Myocyte (in vitro differentiated cells): ENCODE data around the gene ZNF223. TPM values are rescaled to one million over a fixed set of nuclear protein-coding genes. Genes with fewer than 3 reads are reported as not detected.

Experiments used
- DNase-seq: peaks from one replicate; pipeline ENCODE4 v3.0.0-alpha.2; 2012; ENCODE audit warnings: low read depth
- polyA plus RNA-seq: library from polyadenylated mRNA; unstranded; fragments of >200 nt; gene quantifications from one replicate; pipeline ENCODE4 v1.2.1, GENCODE V29; 2012; ENCODE audit warnings: missing spikeins
- total RNA-seq: library from RNA; depleted of rRNA; stranded (reverse); fragments of >200 nt; gene quantifications from 2 replicates; pipeline ENCODE4 v1.2.3, GENCODE V29; 2014

Gene ZNF223
- total RNA-seq = 3.9 and 5.8 TPM in 2 replicates
- 3.5 TPM for polyA plus RNA-seq

DNA sequence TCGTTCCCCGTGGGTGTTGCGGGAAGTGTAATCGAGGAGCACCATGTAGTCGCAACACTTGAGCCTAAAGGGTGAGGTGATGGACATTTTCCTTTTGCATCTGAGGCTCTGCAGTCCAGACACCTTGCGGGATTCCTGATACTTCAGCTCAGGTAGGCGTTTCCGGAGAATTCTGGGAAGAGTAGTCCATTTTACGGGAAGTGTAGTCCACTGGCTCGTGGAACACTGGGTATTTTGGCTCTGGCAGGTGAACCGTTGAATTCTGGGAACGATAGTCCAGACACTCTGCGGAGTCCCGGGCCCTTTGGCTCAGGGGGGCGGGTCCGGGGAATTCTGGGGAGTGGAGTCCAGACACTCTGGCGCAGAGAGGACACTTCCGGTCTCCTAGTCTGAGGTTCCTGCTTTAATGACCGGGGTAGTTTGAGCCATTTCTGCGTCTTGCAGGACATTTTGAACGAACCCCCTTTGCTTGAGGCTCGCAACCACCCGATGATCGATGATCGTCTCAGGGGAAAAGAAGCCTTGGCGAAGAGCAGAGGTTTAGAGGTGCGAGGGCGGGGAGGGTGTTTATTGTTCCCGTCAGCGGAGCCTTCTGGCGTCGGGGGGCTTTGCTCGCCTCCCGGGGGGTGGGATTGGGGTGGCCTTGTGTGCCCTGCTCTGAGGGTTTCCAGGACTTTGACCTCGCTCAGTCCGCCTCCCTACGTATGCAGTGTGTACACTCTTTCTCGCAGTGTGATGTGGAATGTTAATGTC, at the start of gene ZNF223:
ZNF223 (plus strand) TSS at position 387 of the 753 bp plus-strand sequence. CDS start 3,141 bp downstream, outside the sequence.
- peak; percentile 98 for DNase-seq

DNA sequence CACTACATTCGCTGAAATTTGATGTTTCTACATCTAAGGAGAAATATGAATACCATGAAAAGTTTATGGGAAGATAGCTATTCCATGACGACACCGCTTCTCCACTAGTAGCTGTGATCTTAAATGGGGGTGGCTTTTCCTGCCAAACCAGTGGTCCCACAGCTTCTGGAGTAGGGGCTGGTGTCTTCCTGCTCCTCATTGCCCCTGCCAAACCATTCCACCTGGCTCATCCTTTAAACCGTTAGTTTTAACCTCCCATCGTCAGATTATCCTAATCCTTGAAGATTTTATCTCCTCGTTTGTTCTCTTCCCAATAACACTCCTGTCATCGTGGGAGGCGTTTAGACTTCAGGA, 49.6 kb upstream of the ZNF223 start:
- no peak for DNase-seq

DNA sequence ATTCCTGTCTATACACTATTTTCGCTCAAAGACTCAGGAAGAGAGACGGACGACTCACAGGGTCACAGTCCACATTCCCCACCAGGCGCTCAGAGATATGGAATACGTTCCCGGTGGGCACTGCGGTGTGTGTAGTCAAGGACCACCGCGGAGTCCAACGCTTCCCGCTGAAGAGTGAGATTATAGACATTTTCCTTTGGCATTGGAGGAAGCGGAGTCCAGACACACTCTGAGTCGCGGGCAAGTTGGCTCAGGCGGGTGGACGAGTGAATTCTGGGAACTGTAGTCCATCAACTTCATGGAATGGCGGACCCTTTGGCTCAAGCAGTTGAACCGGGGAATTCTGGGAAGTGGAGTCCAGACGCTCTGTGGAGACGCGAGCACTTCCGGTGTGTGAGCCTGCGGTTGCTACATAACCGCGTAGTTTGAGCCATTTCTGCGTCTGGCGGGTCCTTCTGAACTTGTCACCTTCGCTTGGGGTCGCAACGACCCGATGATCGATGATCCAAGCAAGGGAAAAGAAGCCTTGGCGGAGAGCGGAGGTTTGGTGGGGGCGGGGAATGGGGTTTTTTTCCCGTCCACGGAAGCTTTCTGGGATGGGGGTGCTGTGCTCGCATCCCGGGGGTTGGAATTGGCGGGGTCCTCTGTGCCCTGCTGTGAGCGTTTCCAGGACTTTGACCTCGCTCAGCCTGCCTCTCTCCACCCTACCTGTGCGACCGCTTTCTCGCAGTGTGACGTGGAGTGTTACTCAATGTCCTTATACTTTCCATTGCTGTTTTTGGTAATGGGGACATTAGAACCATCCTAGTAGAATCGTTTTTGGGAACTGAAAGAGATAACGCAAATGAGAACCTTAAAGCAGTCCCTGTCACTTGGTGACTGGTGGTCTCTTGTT, 49.0 kb upstream of the ZNF223 start, which contains the start of gene ZNF230:
ZNF230 (plus strand) TSS at position 392 of the 895 bp plus-strand sequence. CDS start 4,122 bp downstream, outside the sequence.
- DNase-seq = peak; percentile 97

DNA sequence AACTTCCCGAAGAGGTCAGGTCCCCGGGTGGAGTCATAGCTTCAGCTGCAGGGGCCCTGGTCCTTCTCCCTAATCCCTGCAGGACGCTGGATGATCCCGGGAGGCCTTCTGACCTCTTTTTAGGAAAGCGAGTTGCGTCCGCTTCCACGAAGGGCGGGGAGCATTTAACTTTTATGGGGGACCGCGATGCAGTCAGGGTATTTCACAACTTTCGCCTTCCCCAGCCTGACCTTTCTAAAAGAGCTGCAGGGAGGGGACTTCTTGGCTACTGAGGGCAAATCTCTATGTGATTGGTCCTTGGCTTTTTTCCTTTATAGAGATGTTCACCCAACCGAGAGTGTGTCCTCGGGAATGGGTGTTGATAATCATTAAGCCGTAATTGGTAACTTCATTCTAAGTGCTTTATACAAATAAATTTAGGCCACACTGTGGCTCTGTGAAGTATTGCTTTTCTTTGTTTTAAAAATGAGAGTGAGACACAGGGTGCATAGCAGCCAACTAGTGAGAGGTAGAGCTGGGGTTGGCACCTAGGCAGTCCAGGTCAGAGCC, 48.3 kb upstream of the ZNF223 start:
- peak; percentile 6 for DNase-seq

DNA sequence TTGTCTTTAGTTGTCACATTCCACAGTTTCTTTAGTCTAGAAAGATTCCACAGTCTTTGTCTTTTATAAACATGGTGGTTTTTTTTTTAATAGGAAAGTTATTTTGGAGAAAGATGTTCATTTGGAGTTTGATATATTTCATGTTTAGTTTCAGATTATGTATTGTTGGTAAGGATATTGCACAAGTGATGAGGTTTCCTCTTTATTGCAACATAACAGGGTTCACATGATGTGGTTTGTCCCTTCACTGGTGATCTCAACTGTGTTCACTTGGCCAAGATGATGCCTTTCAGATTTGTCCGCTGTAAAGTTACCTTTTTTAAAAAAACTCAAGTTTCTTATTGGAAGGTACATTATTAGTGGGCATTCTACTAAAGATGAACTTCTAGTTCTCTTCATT, 45.9 kb upstream of the ZNF223 start:
- no peak for DNase-seq

DNA sequence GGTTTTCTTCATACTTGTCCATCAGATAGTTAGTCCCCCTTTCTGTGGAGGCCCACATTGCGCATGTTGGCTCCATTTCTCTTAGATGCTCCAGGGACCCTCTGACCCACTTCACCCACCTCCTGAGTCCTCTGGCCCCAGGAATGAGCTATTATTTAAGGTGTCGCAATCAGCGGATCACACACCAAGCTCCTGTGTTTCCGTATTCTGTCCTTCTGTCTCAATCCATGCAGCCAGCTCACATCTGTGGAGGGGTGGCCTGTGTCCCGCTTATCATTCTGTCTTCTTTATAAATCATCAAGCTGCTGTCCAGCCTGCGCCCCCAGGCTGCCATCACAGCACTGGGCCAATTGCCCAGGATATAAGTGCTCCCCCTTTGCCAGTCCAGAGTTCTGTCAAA, 44.4 kb upstream of the ZNF223 start:
- DNase-seq = no peak

DNA sequence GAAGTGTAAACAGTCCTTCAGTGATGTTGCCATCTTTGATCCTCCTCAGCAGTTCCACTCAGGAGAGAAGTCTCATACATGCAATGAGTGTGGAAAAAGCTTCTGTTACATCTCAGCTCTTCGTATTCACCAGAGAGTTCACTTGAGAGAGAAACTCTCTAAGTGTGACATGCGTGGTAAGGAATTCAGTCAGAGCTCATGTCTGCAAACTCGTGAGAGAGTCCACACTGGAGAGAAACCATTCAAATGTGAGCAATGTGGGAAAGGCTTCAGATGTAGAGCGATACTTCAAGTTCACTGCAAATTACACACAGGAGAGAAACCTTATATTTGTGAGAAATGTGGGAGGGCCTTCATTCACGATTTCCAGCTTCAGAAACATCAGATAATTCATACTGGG, 41.4 kb upstream of the ZNF223 start:
- no peak for DNase-seq

DNA sequence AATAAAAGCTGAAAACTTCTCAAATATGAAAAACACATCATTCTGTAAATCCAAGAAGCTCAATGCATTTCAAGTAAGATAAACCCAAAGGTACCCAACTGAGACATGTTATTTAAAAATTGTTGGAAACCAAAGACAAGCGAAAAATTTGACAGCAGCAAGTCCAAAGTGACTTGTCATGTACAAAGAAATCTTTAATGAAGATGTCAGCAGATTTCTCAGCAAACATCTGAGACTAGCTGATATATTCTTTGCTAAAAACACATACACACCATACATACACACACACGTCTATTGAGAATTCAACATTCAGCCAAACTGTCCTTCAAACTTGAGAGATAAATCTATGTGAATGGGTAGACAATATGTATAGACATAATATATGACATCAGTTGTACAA, 32.3 kb upstream of the ZNF223 start:
- no peak for DNase-seq

DNA sequence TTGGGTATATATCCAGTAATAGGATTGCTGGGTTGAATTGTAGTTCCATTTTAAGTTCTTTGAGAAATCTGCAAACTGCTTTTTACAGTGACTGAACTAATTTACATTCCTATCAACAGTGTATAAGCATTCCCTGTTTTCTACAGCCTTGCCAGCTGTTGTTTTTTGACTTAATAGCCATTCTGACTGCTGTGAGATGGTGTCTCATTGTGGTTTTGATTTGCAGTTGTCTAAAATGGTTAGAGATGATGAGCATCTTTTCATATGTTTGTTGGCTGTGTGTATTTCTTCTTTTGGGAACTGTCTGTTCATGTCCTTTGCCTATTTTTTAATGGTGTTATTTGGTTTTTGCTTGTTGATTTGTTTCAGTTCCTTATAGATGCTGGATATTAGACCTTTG, 30.6 kb upstream of the ZNF223 start:
- DNase-seq = peak; percentile 55

DNA sequence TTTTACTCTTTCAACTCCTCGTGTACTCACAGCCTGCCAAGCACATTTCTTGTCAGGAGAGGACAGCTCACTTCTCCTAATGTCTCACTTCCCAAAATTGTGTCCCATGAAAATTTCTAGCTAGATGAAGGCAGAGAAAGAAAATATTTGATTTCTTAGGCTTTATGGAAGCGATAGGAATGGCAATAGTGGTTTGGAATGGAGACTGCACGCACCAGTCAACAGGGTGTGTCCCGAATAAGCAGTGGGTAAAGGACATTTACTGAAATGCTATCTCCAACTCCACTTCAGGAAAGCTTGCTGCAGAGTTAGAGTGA, 27.0 kb upstream of the ZNF223 start:
- DNase-seq = no peak

DNA sequence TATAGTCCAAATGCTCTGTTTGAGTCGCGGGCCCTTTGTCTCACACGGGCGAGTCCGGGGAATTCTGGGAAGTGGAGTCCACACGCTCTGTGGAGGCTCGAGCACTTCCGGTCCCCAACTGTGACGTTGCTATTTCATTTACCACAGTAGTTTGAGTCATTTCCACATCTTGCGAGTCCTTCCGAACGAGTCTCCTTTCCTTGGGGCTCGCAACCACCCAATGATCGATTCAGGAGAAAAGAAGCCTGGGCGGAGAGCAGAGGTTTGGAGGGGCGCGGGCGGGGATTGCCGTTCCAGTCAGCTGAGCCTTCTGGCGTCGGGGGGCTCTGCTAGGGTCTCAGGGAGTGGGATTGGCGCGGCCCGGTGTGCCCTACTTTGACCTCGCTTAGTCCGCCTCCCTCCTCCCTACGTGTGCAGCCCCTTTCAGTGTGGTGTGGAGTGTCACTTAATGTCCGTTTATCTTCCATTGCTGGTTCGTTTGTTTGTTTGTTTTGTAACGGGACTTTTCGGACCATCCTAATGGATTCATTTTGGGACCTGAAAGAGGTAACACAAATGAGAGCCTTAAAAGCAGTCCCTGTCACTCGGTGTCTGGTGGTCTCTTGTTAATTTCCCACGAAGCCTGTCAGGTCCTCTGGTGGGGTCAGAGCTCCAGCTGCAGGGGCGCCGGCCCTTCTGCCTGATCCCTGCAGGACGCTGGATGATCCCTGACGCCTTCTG, 26.5 kb upstream of the ZNF223 start, which contains the start of gene ZNF222:
ZNF222 (plus strand) TSS at position 163 of the 720 bp plus-strand sequence; CDS start at position 221, 58 bp downstream.
- peak; percentile 92 for DNase-seq

DNA sequence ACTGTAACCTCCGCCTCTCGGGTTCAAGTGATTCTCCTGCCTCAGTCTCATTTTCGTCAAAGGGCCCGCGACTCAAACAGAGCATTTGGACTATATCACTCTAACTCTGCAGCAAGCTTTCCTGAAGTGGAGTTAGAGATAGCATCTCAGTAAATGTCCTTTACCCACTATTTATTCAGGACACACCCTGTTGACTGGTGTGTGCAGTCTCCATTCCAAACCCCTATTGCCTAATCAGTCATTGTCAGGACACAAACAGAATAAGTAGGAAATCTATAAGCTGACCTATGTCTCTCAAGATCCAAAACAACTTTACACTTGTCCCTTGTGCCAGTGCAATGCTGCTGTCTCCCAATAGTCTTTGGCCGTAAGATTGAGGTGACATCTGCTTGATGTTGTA, 25.2 kb upstream of the ZNF223 start:
- DNase-seq = no peak

DNA sequence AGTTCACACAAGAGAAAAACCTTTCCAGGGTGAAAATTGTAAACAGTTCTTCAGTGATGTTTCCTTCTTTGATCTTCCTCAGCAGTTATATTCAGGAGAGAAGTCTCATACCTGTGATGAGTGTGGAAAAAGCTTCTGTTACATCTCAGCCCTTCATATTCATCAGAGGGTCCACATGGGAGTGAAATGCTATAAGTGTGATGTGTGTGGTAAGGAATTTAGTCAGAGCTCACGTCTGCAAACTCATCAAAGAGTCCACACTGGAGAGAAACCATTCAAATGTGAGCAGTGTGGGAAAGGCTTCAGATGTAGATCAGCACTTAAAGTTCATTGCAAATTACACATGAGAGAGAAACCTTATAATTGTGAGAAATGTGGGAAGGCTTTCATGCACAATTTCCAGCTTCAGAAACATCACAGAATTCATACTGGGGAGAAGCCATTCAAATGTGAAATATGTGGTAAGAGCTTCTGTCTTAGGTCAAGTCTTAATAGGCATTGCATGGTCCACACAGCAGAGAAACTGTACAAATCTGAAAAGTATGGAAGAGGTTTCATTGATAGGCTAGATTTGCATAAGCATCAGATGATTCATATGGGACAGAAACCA, 19.7 kb upstream of the ZNF223 start:
- no peak for DNase-seq

DNA sequence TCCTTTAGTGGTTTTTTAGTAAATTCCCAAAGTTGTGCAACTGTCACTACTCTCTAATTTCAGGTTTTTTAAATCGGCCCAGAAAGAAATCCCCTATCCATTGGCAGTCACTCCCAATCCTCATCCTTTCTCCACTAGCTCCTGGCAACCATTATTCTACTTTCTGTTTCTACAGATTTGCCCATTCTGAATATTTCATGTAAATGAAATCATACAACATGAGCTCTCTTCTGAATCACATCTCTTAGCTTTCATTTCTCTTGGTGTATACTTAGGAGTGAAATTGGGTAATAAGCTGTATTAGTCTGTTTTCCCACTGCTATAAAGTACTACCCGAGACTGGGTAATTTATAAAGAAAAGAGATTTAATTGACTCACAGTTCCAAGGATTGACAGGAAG, 9.7 kb upstream of the ZNF223 start:
- no peak for DNase-seq

DNA sequence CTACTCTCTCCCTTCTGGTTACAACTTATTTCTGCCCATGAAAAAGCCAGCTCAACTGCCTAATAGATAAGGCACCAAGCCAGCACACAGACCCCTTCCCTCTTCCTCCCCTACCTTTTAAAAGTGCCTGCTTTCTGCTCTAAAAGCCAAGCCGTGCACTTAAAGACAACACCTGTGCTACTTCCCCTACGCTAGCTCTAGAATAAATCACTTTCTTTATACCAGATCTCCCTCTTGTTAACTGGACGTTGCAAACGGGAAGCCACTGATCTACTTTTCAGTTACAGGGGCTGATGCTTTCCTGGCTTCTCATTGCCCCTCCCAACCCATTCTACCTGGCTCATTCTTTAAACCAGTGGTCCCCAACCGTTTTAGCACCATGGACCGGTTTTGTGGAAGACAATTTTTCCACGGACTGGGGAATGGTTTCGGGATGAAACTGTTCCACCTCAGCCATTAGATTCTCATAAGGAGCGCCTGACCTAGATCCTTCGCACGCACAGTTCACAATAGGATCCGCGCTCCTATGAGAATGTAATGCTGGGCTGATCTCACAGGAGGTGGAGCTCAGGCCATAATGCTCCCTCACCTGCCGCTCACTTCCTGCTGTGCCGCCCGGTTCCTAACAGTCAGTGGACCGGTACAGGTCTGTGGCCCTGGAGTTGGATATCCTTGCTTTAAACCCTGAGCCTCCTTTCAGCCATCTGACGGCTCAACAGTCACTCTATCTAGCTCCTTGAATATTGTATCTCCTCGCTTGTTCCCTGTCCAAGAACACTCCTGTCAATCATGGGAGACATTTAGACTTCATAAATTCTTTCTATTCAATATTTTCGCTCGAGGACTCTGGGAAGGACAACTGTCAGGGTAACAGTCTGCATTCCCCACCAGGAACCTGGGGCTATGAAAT, 841 bp upstream of the ZNF223 start:
- DNase-seq = no peak

DNA sequence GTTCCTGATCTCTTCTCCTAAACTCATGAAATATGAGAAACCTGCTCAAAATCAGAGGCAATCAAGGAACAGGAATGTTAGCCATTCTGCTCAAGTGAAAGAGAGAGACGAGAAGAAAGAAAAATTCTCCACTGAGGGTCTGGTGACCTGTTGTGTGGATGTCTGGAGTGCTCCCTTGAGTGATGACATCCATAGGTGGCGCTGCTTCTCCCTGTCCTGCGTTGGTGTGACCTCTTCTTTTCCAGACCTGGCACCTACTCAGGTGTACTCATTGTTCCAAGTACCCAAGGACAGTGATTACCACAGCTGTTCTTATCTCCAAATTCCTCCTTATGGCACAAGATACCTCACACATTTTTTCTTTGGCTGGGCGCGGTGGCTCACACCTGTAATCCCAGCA, 4.0 kb downstream of the ZNF223 start:
- no peak for DNase-seq

DNA sequence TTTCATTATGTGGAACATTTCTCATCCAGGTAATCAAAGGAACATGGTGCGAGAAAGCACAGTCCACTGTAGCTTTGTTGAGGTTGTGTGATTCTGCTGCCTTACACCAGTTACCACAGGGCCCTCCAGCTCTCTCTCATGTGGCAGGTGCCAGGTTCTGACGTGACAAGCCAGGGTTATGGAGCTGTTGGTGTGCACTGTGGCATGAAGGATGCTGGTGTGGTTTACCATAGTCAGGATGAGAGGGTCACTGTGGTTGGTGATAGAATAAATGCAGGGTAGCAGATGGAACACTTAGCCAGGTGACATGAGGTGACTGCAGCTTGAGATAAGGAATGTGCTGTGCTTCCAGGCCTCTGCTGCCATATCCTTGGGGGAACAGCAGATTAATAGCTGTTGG, 7.4 kb downstream of the ZNF223 start:
- DNase-seq = peak; percentile 9

DNA sequence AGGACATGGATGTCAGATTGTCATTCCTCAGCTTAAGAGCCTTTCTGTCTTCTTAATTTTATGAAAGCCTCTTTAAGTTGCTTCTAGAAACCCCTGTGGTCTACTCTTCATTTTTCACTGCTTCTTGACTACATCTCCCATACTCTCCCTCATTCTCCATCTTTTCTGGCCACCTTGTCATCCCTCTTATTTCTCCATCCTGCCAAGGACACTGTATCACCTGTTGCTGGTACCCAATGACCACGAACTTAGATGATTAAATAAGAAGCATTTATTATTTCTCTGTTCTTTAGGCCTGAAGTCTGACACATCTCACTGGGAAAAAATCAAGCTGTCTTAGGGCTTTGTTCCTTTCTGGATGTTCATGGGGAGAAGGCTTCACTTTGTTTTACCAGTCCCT, 9.2 kb downstream of the ZNF223 start:
- DNase-seq = no peak

DNA sequence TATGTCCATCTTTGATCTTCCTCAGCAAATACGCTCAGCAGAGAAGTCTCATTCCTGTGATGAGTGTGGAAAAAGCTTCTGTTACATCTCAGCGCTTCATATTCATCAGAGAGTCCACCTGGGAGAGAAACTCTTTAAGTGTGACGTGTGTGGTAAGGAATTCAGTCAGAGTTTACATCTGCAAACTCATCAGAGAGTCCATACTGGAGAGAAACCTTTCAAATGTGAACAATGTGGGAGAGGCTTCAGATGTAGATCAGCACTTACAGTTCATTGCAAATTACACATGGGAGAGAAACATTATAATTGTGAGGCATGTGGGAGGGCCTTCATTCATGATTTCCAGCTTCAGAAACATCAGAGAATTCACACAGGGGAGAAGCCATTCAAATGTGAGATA, 14.5 kb downstream of the ZNF223 start:
- DNase-seq = no peak

DNA sequence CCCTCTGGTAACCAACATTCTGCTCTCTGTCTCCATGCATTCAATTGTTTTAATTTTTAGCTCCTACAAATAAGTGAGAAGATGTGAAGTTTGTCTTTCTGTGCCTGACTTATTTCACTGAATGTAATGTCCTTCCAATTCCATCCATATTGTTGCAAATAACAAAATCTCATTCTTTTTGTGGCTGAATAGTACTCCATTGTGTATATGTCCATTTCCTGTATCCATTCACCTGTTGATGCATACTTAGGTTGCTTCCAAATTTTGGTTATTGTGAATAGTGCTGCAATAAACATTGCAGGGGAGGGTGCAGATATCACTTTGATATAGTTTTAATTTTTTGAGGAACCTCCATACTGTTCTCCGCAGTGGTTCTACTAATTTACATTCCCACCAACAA, 17.6 kb downstream of the ZNF223 start:
- no peak for DNase-seq
